OCI-LY3 (cell line): ENCODE measurements around the gene KATNAL1.

Experiments used
- H2AFZ ChIP-seq: fragments of 200-600, 300-600 bp; shearing (Covaris generic); 2 replicates; pipeline ENCODE4 v1.6.0; 2014; ENCODE audit warnings: antibody characterized with exemption, low read depth, low read length
- H3K27ac ChIP-seq: fragments of 200-600, 300-600 bp; sonication (generic); 2 replicates; pipeline ENCODE4 v1.5.1; 2014; ENCODE audit warnings: mild to moderate bottlenecking, low read length, moderate library complexity, mixed read lengths
- H3K27me3 ChIP-seq: fragments of 200-600, 300-600 bp; sonication (generic); 2 replicates; pipeline ENCODE4 v1.6.1; 2014; ENCODE audit warnings: low read depth, low read length, mixed read lengths
- H3K36me3 ChIP-seq: fragments of 200-600, 300-600 bp; sonication (generic); replicated peaks from 2 replicates; pipeline ENCODE3; 2014; ENCODE audit warnings: low read depth, low read length, mixed read lengths
- H3K4me1 ChIP-seq: fragments of 300-600, 200-600 bp; sonication (generic); 2 replicates; pipeline ENCODE4 v1.6.1; 2014; ENCODE audit warnings: low read length, mixed read lengths
- H3K4me2 ChIP-seq: fragments of 200-600, 300-600 bp; sonication (generic); 2 replicates; pipeline ENCODE4 v1.6.1; 2014; ENCODE audit warnings: low read length, mixed read lengths
- H3K4me3 ChIP-seq: fragments of 300-600, 200-600 bp; sonication (generic); 2 replicates; pipeline ENCODE4 v1.5.1; 2014; ENCODE audit warnings: antibody characterized with exemption, mild to moderate bottlenecking, low read length, moderate library complexity
- H3K79me2 ChIP-seq: fragments of 300-600, 200-600 bp; shearing (Covaris generic); 2 replicates; pipeline ENCODE4 v1.6.1; 2014; ENCODE audit warnings: mild to moderate bottlenecking, low read length, mixed read lengths
- H3K9ac ChIP-seq: fragments of 300-600, 200-600 bp; shearing (Covaris generic); 2 replicates; pipeline ENCODE4 v1.6.0; 2014; ENCODE audit warnings: mild to moderate bottlenecking, low read length, moderate library complexity
- H3K9me3 ChIP-seq: fragments of 200-600, 300-600 bp; shearing (Covaris generic); 2 replicates; pipeline ENCODE4 v1.6.1; 2014; ENCODE audit warnings: low read length, mixed read lengths; ENCODE audit not compliant: insufficient read depth
- H4K20me1 ChIP-seq: fragments of 200-600, 300-600 bp; sonication (generic); 2 replicates; pipeline ENCODE4 v1.6.1; 2016; ENCODE audit warnings: low read length, mixed read lengths; ENCODE audit not compliant: insufficient read depth
- CTCF ChIP-seq: fragments of 200-600, 300-600 bp; sonication (generic); IDR thresholded peaks from 2 replicates; pipeline ENCODE4 v1.5.1; 2014; ENCODE audit warnings: antibody characterized with exemption, low read length, low read depth
- EZH2phosphoT487 ChIP-seq: fragments of 200-600 bp; shearing (Covaris generic); IDR thresholded peaks from 2 replicates; pipeline ENCODE4 v1.6.1; 2018; ENCODE audit warnings: antibody characterized with exemption, mixed run types, low read depth

Gene KATNAL1

GRCh38 chr13:30312904-30313303, 5.6 kb upstream of the KATNAL1 start:
- no peaks in the 10 kb centered on the region for H4K20me1 ChIP-seq
- H2AFZ ChIP-seq, result no peak overlapping the region
- H3K9me3 ChIP-seq, result no peaks in the 10 kb centered on the region
- no peak overlapping the region for H3K27ac ChIP-seq
- H3K79me2 ChIP-seq, result no peaks in the 10 kb centered on the region
- peaks cover 13% of the 10 kb centered on the region; the same call in 1 of the 2 replicates for H3K27me3 ChIP-seq
- H3K4me3 ChIP-seq, result no peak overlapping the region
- no peaks in the 10 kb centered on the region for H3K36me3 ChIP-seq
- TF ChIP-seq CTCF (no peak), EZH2phosphoT487 (no peak)
- no peak overlapping the region for H3K9ac ChIP-seq
- H3K4me1 ChIP-seq, result peaks cover 16% of the 10 kb centered on the region
- H3K4me2 ChIP-seq, result no peak overlapping the region

- Histone ChIP-seq H3K4me2 (peak overlapping the region; percentile 88), H2AFZ (no peak overlapping the region), H3K36me3 (no peaks in the 10 kb centered on the region), H3K79me2 (peaks cover 22% of the 10 kb centered on the region), H3K9ac (no peak overlapping the region), H3K9me3 (no peaks in the 10 kb centered on the region), H3K4me1 (peaks cover 34% of the 10 kb centered on the region), H3K4me3 (peak overlapping the region; percentile 15; the same call in 1 of the 2 replicates), H3K27ac (no peak overlapping the region), H3K27me3 (peaks cover 12% of the 10 kb centered on the region; the same call in 1 of the 2 replicates), H4K20me1 (no peaks in the 10 kb centered on the region)
- TF ChIP-seq EZH2phosphoT487 (no peak), CTCF (no peak)
Measured at GRCh38 chr13:30308548-30308947, 1.2 kb upstream of the KATNAL1 start.

GRCh38 chr13:30307971-30308290, 580 bp upstream of the KATNAL1 start:
- peak overlapping the region; percentile 88 for H3K4me2 ChIP-seq
- H4K20me1 ChIP-seq, result no peaks in the 10 kb centered on the region
- TF ChIP-seq EZH2phosphoT487, result no peak
- TF ChIP-seq CTCF, result no peak
- peak overlapping the region; percentile 87 for H3K4me3 ChIP-seq
- no peaks in the 10 kb centered on the region for H3K36me3 ChIP-seq
- H3K9me3 ChIP-seq, result no peaks in the 10 kb centered on the region
- H3K4me1 ChIP-seq, result peaks cover 39% of the 10 kb centered on the region
- H3K27ac ChIP-seq, result no peak overlapping the region
- peaks cover 6% of the 10 kb centered on the region; the same call in 1 of the 2 replicates for H3K27me3 ChIP-seq
- H2AFZ ChIP-seq, result peak overlapping the region; percentile 97
- H3K9ac ChIP-seq, result peak overlapping the region; percentile 93
- H3K79me2 ChIP-seq, result peaks cover 26% of the 10 kb centered on the region

GRCh38 chr13:30306762-30307193, 573 bp downstream of the KATNAL1 start:
- Histone ChIP-seq H3K4me2 (peak overlapping the region; percentile 96), H3K79me2 (peaks cover 28% of the 10 kb centered on the region), H3K27me3 (no peaks in the 10 kb centered on the region), H3K36me3 (no peaks in the 10 kb centered on the region), H4K20me1 (no peaks in the 10 kb centered on the region), H3K9me3 (no peaks in the 10 kb centered on the region), H3K4me3 (peak overlapping the region; percentile 87), H3K9ac (peak overlapping the region; percentile 93), H2AFZ (peak overlapping the region; percentile 99), H3K4me1 (peaks cover 39% of the 10 kb centered on the region), H3K27ac (peak overlapping the region; percentile 64)
- TF ChIP-seq EZH2phosphoT487, result no peak
- no peak for TF ChIP-seq CTCF
